Ishikawa (cell line): ENCODE measurements around the gene NLGN1.

Experiments
- CEBPB ChIP-seq: IDR thresholded peaks from 2 replicates; pipeline ENCODE4 v1.6.1; 2012
- CREB1 ChIP-seq: IDR thresholded peaks from 2 replicates; pipeline ENCODE4 v1.6.1; 2012; ENCODE audit warnings: low read depth
- EGR1 ChIP-seq: IDR thresholded peaks from 2 replicates; pipeline ENCODE4 v1.6.1; 2012
- EP300 ChIP-seq: IDR thresholded peaks from 2 replicates; pipeline ENCODE4 v1.6.1; 2012; ENCODE audit warnings: borderline replicate concordance
- FOXM1 ChIP-seq: IDR thresholded peaks from 2 replicates; pipeline ENCODE4 v1.6.1; 2012; ENCODE audit warnings: low read depth, borderline replicate concordance
- NFIC ChIP-seq: IDR thresholded peaks from 2 replicates; pipeline ENCODE4 v1.6.1; 2012
- RAD21 ChIP-seq: IDR thresholded peaks from 2 replicates; pipeline ENCODE4 v1.6.1; 2012; ENCODE audit warnings: low read depth
- TAF1 ChIP-seq: IDR thresholded peaks from 2 replicates; pipeline ENCODE4 v1.6.1; 2012; ENCODE audit warnings: low read depth, mild to moderate bottlenecking
- TCF12 ChIP-seq: IDR thresholded peaks from 2 replicates; pipeline ENCODE4 v1.6.1; 2012; ENCODE audit warnings: low read depth
- TEAD4 ChIP-seq: IDR thresholded peaks from 2 replicates; pipeline ENCODE4 v1.6.1; 2012
- YY1 ChIP-seq: IDR thresholded peaks from 2 replicates; pipeline ENCODE4 v1.6.1; 2012; ENCODE audit warnings: low read depth
- ZBTB7A ChIP-seq: IDR thresholded peaks from 2 replicates; pipeline ENCODE4 v1.6.1; 2012; ENCODE audit warnings: low read depth
- TF ChIP-seq, protein P1 (sequence below): IDR thresholded peaks from 2 replicates; pipeline ENCODE4 v1.6.1; 2012
- TF ChIP-seq, protein P2 (sequence below): IDR thresholded peaks from 2 replicates; pipeline ENCODE4 v1.6.1; 2012
- TF ChIP-seq, protein P3 (sequence below): IDR thresholded peaks from 2 replicates; pipeline ENCODE4 v1.6.1; 2012; ENCODE audit warnings: low read depth, mild to moderate bottlenecking

Gene NLGN1

DNA sequence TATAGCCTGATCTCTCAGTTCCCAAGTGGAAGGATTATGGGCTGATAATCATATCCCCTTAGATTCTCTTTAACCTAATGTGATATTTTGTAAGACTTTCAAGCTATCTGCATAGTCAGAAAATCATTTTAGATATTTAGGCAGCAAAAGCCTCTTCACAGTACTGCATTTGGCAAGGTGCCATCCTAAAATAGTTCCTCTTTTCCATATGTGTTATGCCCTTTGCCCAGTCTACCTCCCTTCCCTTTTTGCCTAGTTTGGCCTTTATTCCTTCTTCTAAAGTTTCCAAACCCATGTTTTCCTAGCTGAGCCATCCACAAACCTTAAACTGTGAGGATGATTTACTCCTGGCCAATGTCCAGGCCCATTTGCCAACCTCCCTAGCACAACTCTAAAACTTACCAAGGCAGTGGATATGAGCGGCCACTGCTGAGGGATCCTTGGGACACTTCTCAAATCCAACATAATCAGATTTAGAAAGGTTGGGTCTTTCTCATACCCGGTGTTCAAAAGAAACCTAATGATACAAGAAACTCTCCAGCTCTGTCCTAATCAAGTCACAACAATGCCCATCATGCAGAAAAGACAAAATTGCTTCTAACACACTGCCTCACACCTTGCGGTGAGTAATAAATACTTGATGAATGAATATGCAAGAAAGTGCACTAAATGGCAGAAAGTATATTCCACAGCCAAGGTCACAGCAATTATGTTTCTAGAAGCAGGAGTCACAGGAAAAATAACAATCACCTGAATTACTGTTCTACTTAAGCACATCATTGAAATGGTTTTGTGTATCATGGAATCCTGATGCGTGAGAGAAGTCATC lies 493.9 kb downstream of the NLGN1 start:
- no peak for TF ChIP-seq NFIC
- no peak for TF ChIP-seq CEBPB
- TF ChIP-seq, protein P1, sequence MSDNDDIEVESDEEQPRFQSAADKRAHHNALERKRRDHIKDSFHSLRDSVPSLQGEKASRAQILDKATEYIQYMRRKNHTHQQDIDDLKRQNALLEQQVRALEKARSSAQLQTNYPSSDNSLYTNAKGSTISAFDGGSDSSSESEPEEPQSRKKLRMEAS = no peak
- TF ChIP-seq CREB1 = no peak
- TF ChIP-seq FOXM1 = no peak
- no peak for TF ChIP-seq RAD21
- TF ChIP-seq, protein P2, sequence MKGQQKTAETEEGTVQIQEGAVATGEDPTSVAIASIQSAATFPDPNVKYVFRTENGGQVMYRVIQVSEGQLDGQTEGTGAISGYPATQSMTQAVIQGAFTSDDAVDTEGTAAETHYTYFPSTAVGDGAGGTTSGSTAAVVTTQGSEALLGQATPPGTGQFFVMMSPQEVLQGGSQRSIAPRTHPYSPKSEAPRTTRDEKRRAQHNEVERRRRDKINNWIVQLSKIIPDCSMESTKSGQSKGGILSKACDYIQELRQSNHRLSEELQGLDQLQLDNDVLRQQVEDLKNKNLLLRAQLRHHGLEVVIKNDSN = no peak
- TF ChIP-seq YY1 = no peak
- no peak for TF ChIP-seq EP300
- no peak for TF ChIP-seq ZBTB7A
- TF ChIP-seq, protein P3, sequence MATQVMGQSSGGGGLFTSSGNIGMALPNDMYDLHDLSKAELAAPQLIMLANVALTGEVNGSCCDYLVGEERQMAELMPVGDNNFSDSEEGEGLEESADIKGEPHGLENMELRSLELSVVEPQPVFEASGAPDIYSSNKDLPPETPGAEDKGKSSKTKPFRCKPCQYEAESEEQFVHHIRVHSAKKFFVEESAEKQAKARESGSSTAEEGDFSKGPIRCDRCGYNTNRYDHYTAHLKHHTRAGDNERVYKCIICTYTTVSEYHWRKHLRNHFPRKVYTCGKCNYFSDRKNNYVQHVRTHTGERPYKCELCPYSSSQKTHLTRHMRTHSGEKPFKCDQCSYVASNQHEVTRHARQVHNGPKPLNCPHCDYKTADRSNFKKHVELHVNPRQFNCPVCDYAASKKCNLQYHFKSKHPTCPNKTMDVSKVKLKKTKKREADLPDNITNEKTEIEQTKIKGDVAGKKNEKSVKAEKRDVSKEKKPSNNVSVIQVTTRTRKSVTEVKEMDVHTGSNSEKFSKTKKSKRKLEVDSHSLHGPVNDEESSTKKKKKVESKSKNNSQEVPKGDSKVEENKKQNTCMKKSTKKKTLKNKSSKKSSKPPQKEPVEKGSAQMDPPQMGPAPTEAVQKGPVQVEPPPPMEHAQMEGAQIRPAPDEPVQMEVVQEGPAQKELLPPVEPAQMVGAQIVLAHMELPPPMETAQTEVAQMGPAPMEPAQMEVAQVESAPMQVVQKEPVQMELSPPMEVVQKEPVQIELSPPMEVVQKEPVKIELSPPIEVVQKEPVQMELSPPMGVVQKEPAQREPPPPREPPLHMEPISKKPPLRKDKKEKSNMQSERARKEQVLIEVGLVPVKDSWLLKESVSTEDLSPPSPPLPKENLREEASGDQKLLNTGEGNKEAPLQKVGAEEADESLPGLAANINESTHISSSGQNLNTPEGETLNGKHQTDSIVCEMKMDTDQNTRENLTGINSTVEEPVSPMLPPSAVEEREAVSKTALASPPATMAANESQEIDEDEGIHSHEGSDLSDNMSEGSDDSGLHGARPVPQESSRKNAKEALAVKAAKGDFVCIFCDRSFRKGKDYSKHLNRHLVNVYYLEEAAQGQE = no peak
- no peak for TF ChIP-seq EGR1
- no peak for TF ChIP-seq TEAD4
- no peak for TF ChIP-seq TAF1
- no peak for TF ChIP-seq TCF12

DNA sequence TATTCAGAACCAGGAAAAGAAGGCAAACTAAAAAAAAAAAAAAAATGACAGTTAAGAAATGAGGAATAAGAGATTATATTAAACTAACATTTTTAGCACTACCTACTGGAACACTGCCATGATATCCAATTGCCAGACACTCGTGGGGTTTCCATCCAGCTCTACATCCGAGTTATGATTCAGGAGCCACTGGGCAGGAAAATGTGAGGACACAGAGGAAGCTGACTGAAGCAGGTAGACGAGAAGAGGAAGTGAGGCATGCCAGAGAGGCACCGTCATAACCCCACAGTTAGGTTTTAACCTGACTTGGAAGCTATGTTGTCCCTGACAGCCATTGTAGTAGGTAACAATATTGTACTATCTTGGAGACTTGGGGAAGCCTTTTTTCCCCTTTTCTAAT lies 495.0 kb downstream of the NLGN1 start:
- TF ChIP-seq, protein P3 = no peak
- no peak for TF ChIP-seq TCF12

DNA sequence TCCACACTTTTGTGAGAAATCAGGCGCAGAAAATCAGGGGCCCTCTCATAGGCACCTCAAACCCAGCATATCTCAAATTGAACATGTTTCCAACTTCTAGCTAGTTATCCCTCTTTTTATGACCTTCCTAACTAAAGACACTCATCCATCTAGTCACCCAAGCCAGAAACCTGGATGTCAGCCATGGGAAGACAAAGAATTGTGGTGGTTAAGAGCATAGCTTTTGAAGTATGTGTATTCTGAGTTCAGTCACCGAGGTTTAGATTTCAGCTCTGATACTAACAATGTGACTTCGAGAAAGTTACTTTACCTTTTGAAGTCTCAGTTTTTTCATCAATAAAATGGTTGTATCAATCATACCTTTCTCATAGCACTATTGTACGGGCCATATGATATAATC lies 495.5 kb downstream of the NLGN1 start:
- TF ChIP-seq EGR1 (no peak), CEBPB (no peak), ZBTB7A (no peak), TCF12 (no peak), CREB1 (no peak), NFIC (no peak), FOXM1 (no peak), YY1 (no peak), TEAD4 (no peak), EP300 (no peak), RAD21 (no peak), TAF1 (no peak)
- TF ChIP-seq, protein P3 = no peak
- TF ChIP-seq, protein P1 = no peak
- TF ChIP-seq, protein P2 = no peak

DNA sequence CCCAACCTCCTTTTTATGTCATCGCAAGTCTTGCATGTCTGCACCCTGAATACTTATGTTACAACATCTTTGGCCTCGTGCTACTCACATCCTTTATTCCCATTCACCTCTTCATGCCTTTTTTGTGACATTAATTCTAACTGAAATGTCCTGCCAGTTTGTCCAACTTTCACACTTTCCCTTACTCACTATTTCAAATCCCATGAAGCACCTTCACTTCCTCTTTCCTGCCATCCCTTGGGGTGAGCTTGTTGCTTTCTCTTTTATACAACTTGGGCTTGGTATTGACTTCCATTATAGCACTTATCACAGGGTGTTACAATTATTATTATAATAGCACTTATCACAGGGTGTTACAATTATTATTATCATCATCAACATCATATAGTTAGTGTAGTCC lies 496.3 kb downstream of the NLGN1 start:
- no peak for TF ChIP-seq EGR1
- no peak for TF ChIP-seq TEAD4
- no peak for TF ChIP-seq RAD21
- TF ChIP-seq EP300 = no peak
- TF ChIP-seq FOXM1 = no peak
- TF ChIP-seq, protein P2 = no peak
- no peak for TF ChIP-seq TAF1
- TF ChIP-seq, protein P1 = no peak
- no peak for TF ChIP-seq NFIC
- TF ChIP-seq, protein P3 = no peak
